Ascending aorta (tissue), 2 donors: Measurements from ENCODE around the gene ADAMTS6. TPM values are rescaled to one million over a fixed set of nuclear protein-coding genes. Genes with fewer than 3 reads are reported as not detected.

Source experiments
- DNase-seq, 2 donors: peaks; one replicate each; pipeline ENCODE4 v3.0.0-alpha.2; 2019; ENCODE audit warnings: low spot score in 2 of 2
- H3K27ac ChIP-seq, 2 donors: fragments of 200-600 bp; sonication (generic); one replicate each; pipeline ENCODE4 v1.5.1; 2016 to 2017; ENCODE audit warnings: mild to moderate bottlenecking in 1 of 2
- H3K27me3 ChIP-seq: fragments of 200-600 bp; sonication (generic); one replicate; pipeline ENCODE4 v1.5.1; 2017
- H3K36me3 ChIP-seq, 2 donors: fragments of 200-600 bp; sonication (generic); one replicate each; pipeline ENCODE4 v1.5.1; 2016
- H3K4me1 ChIP-seq, 2 donors: fragments of 200-600 bp; sonication (generic); one replicate each; pipeline ENCODE4 v1.5.1; 2016 to 2017; ENCODE audit warnings: mild to moderate bottlenecking in 1 of 2
- H3K4me3 ChIP-seq, 2 donors: fragments of 200-600 bp; sonication (generic); one replicate each; pipeline ENCODE4 v1.5.1; 2016 to 2017; ENCODE audit warnings: mild to moderate bottlenecking in 1 of 2
- H3K9me3 ChIP-seq, 2 donors: fragments of 200-600 bp; sonication (generic); one replicate each; pipeline ENCODE4 v1.5.1; 2016
- CTCF ChIP-seq, 3 experiments: fragments of 200-600 bp in 2 of 3; fragments of 450-650 bp in 1 of 3; sonication (generic) in 2 of 3; IDR thresholded peaks; one replicate each; pipeline ENCODE4 v1.5.1; 2016 to 2019; ENCODE audit warnings: antibody characterized with exemption in 3 of 3, mild to moderate bottlenecking in 1 of 3, moderate library complexity in 1 of 3
- intact Hi-C: fragments of 100-400 bp; cut with DNase I; formaldehyde crosslinking; loops from one replicate; pipeline ENCODE4 v1.15.1; 2023
- total RNA-seq: library from RNA; depleted of rRNA; stranded (reverse); fragments of >200 nt; gene quantifications from one replicate; pipeline ENCODE4 v1.1.0, GENCODE V29; 2016

Gene ADAMTS6
- total RNA-seq, 1 donor from 2014 or later: 8.9 TPM

- no peaks in the 10 kb centered on the region for H3K27me3 ChIP-seq
- H3K4me1 ChIP-seq: no peaks in the 10 kb centered on the region
- no peaks in the 10 kb centered on the region for H3K9me3 ChIP-seq
- no peak for TF ChIP-seq CTCF (IDR thresholded peaks at IDR 0.05)
- no peak for DNase-seq
- intact Hi-C loops: no loop called here
- no peak overlapping the region for H3K27ac ChIP-seq
- peaks cover 0 to 3% of the 10 kb centered on the region in 2 donors for H3K36me3 ChIP-seq
- H3K4me3 ChIP-seq: no peak overlapping the region
These were observed 19.5 kb downstream of the ADAMTS6 start for GRCh38 chr5:65462139-65462705.

GRCh38 chr5:65461490-65461889 is 20.2 kb downstream of the ADAMTS6 start:
- no peaks in the 10 kb centered on the region for H3K9me3 ChIP-seq
- peaks cover 0 to 3% of the 10 kb centered on the region in 2 donors for H3K36me3 ChIP-seq
- no peak for TF ChIP-seq CTCF (IDR thresholded peaks at IDR 0.05)
- DNase-seq: no peak
- intact Hi-C loops: no loop called here
- no peaks in the 10 kb centered on the region for H3K4me1 ChIP-seq
- no peak overlapping the region for H3K27ac ChIP-seq
- no peak overlapping the region for H3K4me3 ChIP-seq
- H3K27me3 ChIP-seq: no peaks in the 10 kb centered on the region

GRCh38 chr5:65459995-65460394 is 21.7 kb downstream of the ADAMTS6 start:
- no peak overlapping the region for H3K27ac ChIP-seq
- TF ChIP-seq CTCF (IDR thresholded peaks at IDR 0.05): no peak
- no peaks in the 10 kb centered on the region for H3K4me1 ChIP-seq
- no peaks in the 10 kb centered on the region for H3K9me3 ChIP-seq
- peaks cover 0 to 4% of the 10 kb centered on the region in 2 donors for H3K36me3 ChIP-seq
- DNase-seq: no peak
- no peaks in the 10 kb centered on the region for H3K27me3 ChIP-seq
- intact Hi-C loops: no loop called here
- H3K4me3 ChIP-seq: no peak overlapping the region

- intact Hi-C loops: no loop called here
- H3K4me1 ChIP-seq: no peaks in the 10 kb centered on the region
These were observed 26.7 kb downstream of the ADAMTS6 start for GRCh38 chr5:65455064-65455463.

GRCh38 chr5:65451436-65451835 is 30.3 kb downstream of the ADAMTS6 start:
- Histone ChIP-seq H3K36me3 (peaks cover 3 to 8% of the 10 kb centered on the region in 2 donors), H3K9me3 (no peaks in the 10 kb centered on the region), H3K27ac (no peak overlapping the region), H3K4me3 (no peak overlapping the region), H3K27me3 (no peaks in the 10 kb centered on the region), H3K4me1 (no peaks in the 10 kb centered on the region)
- intact Hi-C loops: no loop called here
- TF ChIP-seq CTCF (IDR thresholded peaks at IDR 0.05): no peak
- no peak for DNase-seq

More at GRCh38 chr5:65455064-65455463, 26.7 kb downstream of the ADAMTS6 start:
- TF ChIP-seq CTCF (IDR thresholded peaks at IDR 0.05): no peak
- no peak for DNase-seq
- no peaks in the 10 kb centered on the region for H3K9me3 ChIP-seq
- H3K27ac ChIP-seq: no peak overlapping the region
- no peaks in the 10 kb centered on the region for H3K27me3 ChIP-seq
- peaks cover 6 to 8% of the 10 kb centered on the region in 2 donors for H3K36me3 ChIP-seq
- H3K4me3 ChIP-seq: no peak overlapping the region

- intact Hi-C loops: no loop called here
- no peak for TF ChIP-seq CTCF (IDR thresholded peaks at IDR 0.05)
- no peaks in the 10 kb centered on the region for H3K36me3 ChIP-seq
- H3K27me3 ChIP-seq: no peaks in the 10 kb centered on the region
- H3K4me3 ChIP-seq: no peak overlapping the region
- H3K4me1 ChIP-seq: no peaks in the 10 kb centered on the region
- H3K9me3 ChIP-seq: no peaks in the 10 kb centered on the region
- no peak overlapping the region for H3K27ac ChIP-seq
- no peak for DNase-seq
These were observed 35.0 kb downstream of the ADAMTS6 start for GRCh38 chr5:65446682-65447081.
